DOHH2 (cell line): Measurements from ENCODE around the gene PLXNA2.

Experiments used
- CTCF ChIP-seq: fragments of 200-600 bp; sonication (generic); IDR thresholded peaks from one replicate; pipeline ENCODE4 v1.5.1; 2014; ENCODE audit warnings: antibody characterized with exemption, mild to moderate bottlenecking, low read depth, low read length; ENCODE audit not compliant: poor library complexity, severe bottlenecking
- EZH2phosphoT487 ChIP-seq: fragments of 200-600 bp; sonication (generic); IDR thresholded peaks from 2 replicates; pipeline ENCODE4 v1.6.1; 2017; ENCODE audit warnings: borderline replicate concordance, mild to moderate bottlenecking, antibody characterized with exemption, low read length, moderate library complexity, mixed read lengths

- TF ChIP-seq CTCF (no peak), EZH2phosphoT487 (no peak)
Measured at GRCh38 chr1:208051651-208052050, 192.5 kb downstream of the PLXNA2 start.
